Activated T-cell treated with anti-CD3 and anti-CD28 coated beads for 24 hours (primary cell): Measurements from ENCODE around the gene DPP9.

ENCODE experiments used
- DNase-seq: peaks from one replicate; pipeline ENCODE4 v3.0.0-alpha.2; 2020; ENCODE audit warnings: low read depth

The DPP9 gene

GRCh38 chr19:4656102-4656501, 67.5 kb downstream of the DPP9 start:
- no peak for DNase-seq

GRCh38 chr19:4654437-4655361, 68.9 kb downstream of the DPP9 start:
- no peak for DNase-seq

GRCh38 chr19:4653793-4654436, 69.7 kb downstream of the DPP9 start:
- no peak for DNase-seq

GRCh38 chr19:4652075-4652474, 71.6 kb downstream of the DPP9 start:
- no peak for DNase-seq

GRCh38 chr19:4650159-4650558, 73.5 kb downstream of the DPP9 start:
- no peak for DNase-seq

- DNase-seq = no peak
Measured at GRCh38 chr19:4649392-4650047, 74.1 kb downstream of the DPP9 start.

GRCh38 chr19:4647676-4648644, 75.7 kb downstream of the DPP9 start:
- no peak for DNase-seq

- no peak for DNase-seq
Measured at GRCh38 chr19:4645718-4646117, 77.9 kb downstream of the DPP9 start.

- DNase-seq = no peak
Measured at GRCh38 chr19:4642625-4643024, 81.0 kb downstream of the DPP9 start.

- no peak for DNase-seq
Measured at GRCh38 chr19:4641132-4641531, 82.5 kb downstream of the DPP9 start.

- DNase-seq = no peak
Measured at GRCh38 chr19:4640247-4641000, 83.2 kb downstream of the DPP9 start.

GRCh38 chr19:4639531-4640246, 84.0 kb downstream of the DPP9 start:
- DNase-seq = no peak

- peak; percentile 96 for DNase-seq
Measured at GRCh38 chr19:4638828-4639530, 84.7 kb downstream of the DPP9 start, which contains the start of gene TNFAIP8L1. TNFAIP8L1 (plus strand) TSS chr19:4639516; CDS start chr19:4651870, 12,354 bp downstream.

GRCh38 chr19:4638317-4638716, 85.3 kb downstream of the DPP9 start:
- DNase-seq = no peak

GRCh38 chr19:4636761-4637160, 86.9 kb downstream of the DPP9 start:
- no peak for DNase-seq

- DNase-seq = peak; percentile 65
Measured at GRCh38 chr19:4636151-4636717, 87.4 kb downstream of the DPP9 start.

GRCh38 chr19:4635754-4636116, 87.9 kb downstream of the DPP9 start:
- DNase-seq = no peak

GRCh38 chr19:4633140-4633967, 90.3 kb downstream of the DPP9 start:
- peak; percentile 26 for DNase-seq
